ENCODE results near the gene C19orf25. TPM values are rescaled to one million over a fixed set of nuclear protein-coding genes. Genes with fewer than 3 reads are reported as not detected.

Gene C19orf25
- total and polyA plus RNA-seq, 10 of the 15 experiments (the other 5 are each of a cell fraction or from before 2014, with no cell fraction given): 1.2 to 67.0 (median 25.6) TPM

DNA sequence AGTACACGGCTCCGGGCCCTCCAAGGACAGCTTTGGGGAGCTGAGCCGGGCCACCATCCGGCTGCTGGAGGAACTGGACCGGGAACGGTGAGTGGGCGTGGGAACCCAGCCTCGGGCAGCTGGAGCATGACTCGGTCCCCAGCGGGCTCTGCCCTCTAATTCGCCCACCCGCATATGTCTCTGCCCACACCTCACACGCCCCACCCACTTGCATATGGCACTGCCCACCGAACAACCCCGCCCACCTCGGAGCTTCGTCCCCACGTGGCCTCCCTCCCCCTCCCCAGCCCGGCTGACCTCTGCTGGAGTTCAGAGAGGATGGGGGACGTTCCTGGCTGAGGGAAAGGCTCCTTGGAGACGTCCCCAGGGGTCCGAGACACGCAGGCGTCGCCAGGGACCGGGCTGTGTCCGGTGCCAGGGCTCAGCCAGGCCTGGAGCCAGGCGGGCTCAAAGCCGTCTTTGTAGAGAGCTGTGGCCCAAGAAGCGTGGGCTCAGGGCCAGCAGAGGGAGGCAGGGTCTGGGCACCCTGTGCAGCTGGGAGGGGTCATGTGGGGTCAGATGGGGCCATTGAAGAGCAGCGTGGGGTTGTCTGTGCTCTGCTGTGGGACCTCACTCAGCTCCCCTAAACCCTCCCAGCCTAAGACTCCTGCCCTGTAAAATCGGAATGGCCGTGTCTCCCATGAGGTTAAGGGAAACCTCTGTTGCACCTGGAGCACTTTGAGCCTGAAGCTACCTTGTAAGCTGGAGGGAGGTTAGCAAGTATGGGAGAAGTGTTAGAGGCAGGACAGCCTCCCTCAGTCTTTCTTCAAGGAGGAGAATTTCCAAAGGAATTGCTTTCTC lies 25.3 kb downstream of the C19orf25 start:
- 12% methylated on average over 19 of the region's 33 CpGs for WGBS (ENCODE audit: insufficient coverage, insufficient replicate concordance, low lambda C conversion rate, missing lambda C conversion rate)
- FAIRE-seq: no peak

More for the DNA sequence above, 25.3 kb downstream of the C19orf25 start:
- SMC1A ChIA-PET (ENCODE audit: uncharacterized antibody, unreplicated experiment): interaction anchor here (0.6 kb wide), 1 partner anchor 18 kb away, joined by 3 read pairs; no protein-coding TSS in a partner anchor
- TF ChIP-seq EGR1 (IDR thresholded peaks at IDR 0.05; ENCODE audit: borderline replicate concordance in 1 of 2, low read depth in 2 of 2, low read length in 2 of 2): peak in 1 of 2 experiments; percentile 14; a peak in 1 of 3 replicates
- TF ChIP-seq, protein P1, sequence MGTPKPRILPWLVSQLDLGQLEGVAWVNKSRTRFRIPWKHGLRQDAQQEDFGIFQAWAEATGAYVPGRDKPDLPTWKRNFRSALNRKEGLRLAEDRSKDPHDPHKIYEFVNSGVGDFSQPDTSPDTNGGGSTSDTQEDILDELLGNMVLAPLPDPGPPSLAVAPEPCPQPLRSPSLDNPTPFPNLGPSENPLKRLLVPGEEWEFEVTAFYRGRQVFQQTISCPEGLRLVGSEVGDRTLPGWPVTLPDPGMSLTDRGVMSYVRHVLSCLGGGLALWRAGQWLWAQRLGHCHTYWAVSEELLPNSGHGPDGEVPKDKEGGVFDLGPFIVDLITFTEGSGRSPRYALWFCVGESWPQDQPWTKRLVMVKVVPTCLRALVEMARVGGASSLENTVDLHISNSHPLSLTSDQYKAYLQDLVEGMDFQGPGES (IDR thresholded peaks at IDR 0.05): no peak
- TF ChIP-seq NFIC (IDR thresholded peaks at IDR 0.05; ENCODE audit: low read depth, low read length): no peak
- TF ChIP-seq POLR2A (IDR thresholded peaks at IDR 0.05; ENCODE audit: low read depth, low read length): 0 out of 2 replicates have a peak, but pooled peaks have one; percentile 12
- no peak for TF ChIP-seq KDM1A (IDR thresholded peaks at IDR 0.05; ENCODE audit: borderline replicate concordance)
- no peaks in the 10 kb centered on the region for H3K79me2 ChIP-seq (ENCODE audit: control insufficient read depth, insufficient read depth, low read length)
- no peak overlapping the region for H2AFZ ChIP-seq (ENCODE audit: control insufficient read depth, low read depth, low read length)
- POLR2A ChIA-PET: no interaction called here
- H3K27me3 ChIP-seq (replicated peaks in 1 of 2; ENCODE audit: control insufficient read depth in 2 of 2, insufficient read depth in 2 of 2, low read length in 1 of 2): peaks cover 5 to 7% of the 10 kb centered on the region in 2 experiments; a peak in 3 of 4 replicates
- peaks cover 3% of the 10 kb centered on the region for H3K4me1 ChIP-seq (ENCODE audit: control insufficient read depth, insufficient read depth, low read length)
- no peak for DNase-seq (ENCODE audit: low read depth, low spot score)
- BruUV-seq (replicated peaks): no TSS peak
- H3K36me3 ChIP-seq (ENCODE audit: control insufficient read depth in 2 of 2, insufficient read depth in 2 of 2, low read length in 1 of 2): no peaks in the 10 kb centered on the region
- no peaks in the 10 kb centered on the region for H4K20me1 ChIP-seq (ENCODE audit: control insufficient read depth, insufficient read depth)
- H3K27ac ChIP-seq (ENCODE audit: control insufficient read depth, insufficient read depth): no peak overlapping the region
- in situ Hi-C loops (cut with MboI): no loop called here
- no peaks in the 10 kb centered on the region; the same call in 2 of the 3 replicates for H3K9me3 ChIP-seq (replicated peaks; ENCODE audit: control insufficient read depth, insufficient read depth, low read length)
- RAD21 ChIA-PET (ENCODE audit: unreplicated experiment): no interaction called here
- ATAC-seq: no peak
- H3K9ac ChIP-seq (ENCODE audit: control insufficient read depth, insufficient read depth, low read length): no peak overlapping the region
- H3K4me2 ChIP-seq (ENCODE audit: control insufficient read depth, insufficient read depth): no peak overlapping the region
- no peak overlapping the region for H3K4me3 ChIP-seq
- intact Hi-C loops (cut with micrococcal nuclease; ENCODE audit: unreplicated experiment): no loop called here
- CTCF ChIA-PET: no interaction called here

Measured in GM12878 (cell line).